Mucosa of stomach (tissue), 1 donor: Measurements from ENCODE around the gene SPNS3.

Experiments
- H3K27me3 ChIP-seq: one replicate; pipeline ENCODE4 v1.7.0; 2013; ENCODE audit warnings: mild to moderate bottlenecking, low read length; ENCODE audit not compliant: control insufficient read depth, insufficient read depth
- H3K36me3 ChIP-seq: one replicate; pipeline ENCODE4 v1.7.0; 2013; ENCODE audit warnings: low read length; ENCODE audit not compliant: control insufficient read depth, insufficient read depth
- H3K4me1 ChIP-seq: one replicate; pipeline ENCODE4 v1.7.0; 2013; ENCODE audit warnings: mild to moderate bottlenecking, low read length; ENCODE audit not compliant: control insufficient read depth, insufficient read depth
- H3K4me3 ChIP-seq: one replicate; pipeline ENCODE4 v1.7.0; 2013; ENCODE audit warnings: low read length
- H3K9ac ChIP-seq: one replicate; pipeline ENCODE4 v1.7.0; 2013; ENCODE audit warnings: mild to moderate bottlenecking, low read length, moderate library complexity
- H3K9me3 ChIP-seq: one replicate; pipeline ENCODE4 v1.7.0; 2013; ENCODE audit warnings: mild to moderate bottlenecking, low read length, moderate library complexity; ENCODE audit not compliant: control insufficient read depth
- donor health status: Pancreatic carcinoma.

The SPNS3 gene, protein sequence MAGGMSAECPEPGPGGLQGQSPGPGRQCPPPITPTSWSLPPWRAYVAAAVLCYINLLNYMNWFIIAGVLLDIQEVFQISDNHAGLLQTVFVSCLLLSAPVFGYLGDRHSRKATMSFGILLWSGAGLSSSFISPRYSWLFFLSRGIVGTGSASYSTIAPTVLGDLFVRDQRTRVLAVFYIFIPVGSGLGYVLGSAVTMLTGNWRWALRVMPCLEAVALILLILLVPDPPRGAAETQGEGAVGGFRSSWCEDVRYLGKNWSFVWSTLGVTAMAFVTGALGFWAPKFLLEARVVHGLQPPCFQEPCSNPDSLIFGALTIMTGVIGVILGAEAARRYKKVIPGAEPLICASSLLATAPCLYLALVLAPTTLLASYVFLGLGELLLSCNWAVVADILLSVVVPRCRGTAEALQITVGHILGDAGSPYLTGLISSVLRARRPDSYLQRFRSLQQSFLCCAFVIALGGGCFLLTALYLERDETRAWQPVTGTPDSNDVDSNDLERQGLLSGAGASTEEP

GRCh38 chr17:4433515-4434031, at the start of gene SPNS3:
Gene SPNS3, plus strand, starts transcription at chr17:4433940. Its CDS starts 28 bp downstream, at chr17:4433968.
- no peaks in the 10 kb centered on the region for H3K4me1 ChIP-seq
- H3K9me3 ChIP-seq, result no peaks in the 10 kb centered on the region
- H3K36me3 ChIP-seq, result no peaks in the 10 kb centered on the region
- H3K27me3 ChIP-seq, result no peaks in the 10 kb centered on the region
- no peak within 1 kb of the TSS for H3K9ac ChIP-seq
- no peak within 1 kb of the TSS for H3K4me3 ChIP-seq

DNA sequence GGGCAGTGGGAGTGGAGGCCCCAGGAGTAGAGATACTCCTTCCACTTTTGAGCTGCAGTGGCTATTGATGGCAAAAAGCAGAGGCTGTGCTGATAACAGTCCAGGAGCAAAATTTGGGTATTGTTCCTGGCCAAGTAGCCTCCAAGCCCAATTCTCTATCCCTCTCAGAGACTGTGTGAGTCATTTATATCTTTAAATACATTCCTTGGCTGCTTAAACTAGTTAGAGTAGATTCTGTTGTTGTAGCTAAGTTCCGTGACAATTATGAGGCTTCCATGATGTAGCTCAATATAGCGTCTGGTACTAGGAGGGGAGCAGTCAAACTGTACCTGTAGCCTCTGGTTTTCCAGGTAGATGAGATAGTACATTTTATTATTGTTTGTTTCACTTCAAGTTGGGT, 47.3 kb upstream of the SPNS3 start:
- Histone ChIP-seq H3K27me3 (no peaks in the 10 kb centered on the region), H3K4me1 (no peaks in the 10 kb centered on the region), H3K36me3 (no peaks in the 10 kb centered on the region), H3K4me3 (no peak overlapping the region), H3K9me3 (no peaks in the 10 kb centered on the region), H3K9ac (no peak overlapping the region)

GRCh38 chr17:4387137-4387536, 46.6 kb upstream of the SPNS3 start:
- Histone ChIP-seq H3K9ac (no peak overlapping the region), H3K4me3 (no peak overlapping the region), H3K27me3 (no peaks in the 10 kb centered on the region), H3K36me3 (no peaks in the 10 kb centered on the region), H3K4me1 (no peaks in the 10 kb centered on the region), H3K9me3 (no peaks in the 10 kb centered on the region)

DNA sequence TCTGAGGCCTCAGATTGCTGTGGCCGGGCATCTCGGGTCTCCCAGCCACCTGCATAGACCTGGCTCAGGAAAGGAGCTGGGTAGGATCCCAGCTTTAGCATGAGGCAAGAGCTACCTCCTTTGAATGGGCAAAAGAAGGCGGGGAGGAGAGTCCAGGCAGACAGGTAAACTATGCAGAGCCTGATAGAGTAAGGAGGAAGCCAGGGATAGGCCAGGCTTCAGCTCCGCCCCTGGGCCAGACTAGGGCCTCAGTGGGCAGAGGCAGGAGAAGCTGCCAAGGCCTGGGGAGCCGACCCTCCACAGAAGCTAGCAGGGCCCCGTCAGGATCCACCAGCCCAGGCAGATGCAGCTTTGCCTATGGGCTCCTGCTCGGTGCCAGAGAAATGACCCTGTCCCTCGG, 44.7 kb upstream of the SPNS3 start:
- no peaks in the 10 kb centered on the region for H3K36me3 ChIP-seq
- H3K27me3 ChIP-seq, result no peaks in the 10 kb centered on the region
- H3K9me3 ChIP-seq, result no peaks in the 10 kb centered on the region
- no peak overlapping the region for H3K9ac ChIP-seq
- H3K4me3 ChIP-seq, result no peak overlapping the region
- H3K4me1 ChIP-seq, result peaks cover 2% of the 10 kb centered on the region

DNA sequence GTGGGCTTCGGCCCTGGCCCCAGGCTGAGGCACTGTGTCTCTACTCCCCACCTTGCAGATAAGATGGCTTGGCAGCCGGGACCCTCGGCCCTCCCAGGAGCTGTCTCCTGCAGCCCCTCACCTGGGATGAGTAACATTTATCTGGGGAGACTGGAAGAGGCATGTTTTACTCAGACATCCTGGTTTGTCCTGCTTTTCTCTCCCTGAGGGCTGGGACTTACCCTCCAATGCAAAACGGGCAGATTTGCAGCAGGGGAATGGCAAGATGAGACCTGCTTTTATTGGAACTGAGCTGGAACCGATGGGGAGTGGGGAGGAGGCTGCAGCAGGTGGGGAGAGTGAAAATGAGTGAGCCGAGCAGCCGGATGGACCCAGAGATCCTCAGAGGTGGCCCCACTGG, 39.9 kb upstream of the SPNS3 start:
- Histone ChIP-seq H3K9ac (no peak overlapping the region), H3K9me3 (no peaks in the 10 kb centered on the region), H3K4me3 (no peak overlapping the region), H3K4me1 (peaks cover 8% of the 10 kb centered on the region), H3K27me3 (no peaks in the 10 kb centered on the region), H3K36me3 (no peaks in the 10 kb centered on the region)

DNA sequence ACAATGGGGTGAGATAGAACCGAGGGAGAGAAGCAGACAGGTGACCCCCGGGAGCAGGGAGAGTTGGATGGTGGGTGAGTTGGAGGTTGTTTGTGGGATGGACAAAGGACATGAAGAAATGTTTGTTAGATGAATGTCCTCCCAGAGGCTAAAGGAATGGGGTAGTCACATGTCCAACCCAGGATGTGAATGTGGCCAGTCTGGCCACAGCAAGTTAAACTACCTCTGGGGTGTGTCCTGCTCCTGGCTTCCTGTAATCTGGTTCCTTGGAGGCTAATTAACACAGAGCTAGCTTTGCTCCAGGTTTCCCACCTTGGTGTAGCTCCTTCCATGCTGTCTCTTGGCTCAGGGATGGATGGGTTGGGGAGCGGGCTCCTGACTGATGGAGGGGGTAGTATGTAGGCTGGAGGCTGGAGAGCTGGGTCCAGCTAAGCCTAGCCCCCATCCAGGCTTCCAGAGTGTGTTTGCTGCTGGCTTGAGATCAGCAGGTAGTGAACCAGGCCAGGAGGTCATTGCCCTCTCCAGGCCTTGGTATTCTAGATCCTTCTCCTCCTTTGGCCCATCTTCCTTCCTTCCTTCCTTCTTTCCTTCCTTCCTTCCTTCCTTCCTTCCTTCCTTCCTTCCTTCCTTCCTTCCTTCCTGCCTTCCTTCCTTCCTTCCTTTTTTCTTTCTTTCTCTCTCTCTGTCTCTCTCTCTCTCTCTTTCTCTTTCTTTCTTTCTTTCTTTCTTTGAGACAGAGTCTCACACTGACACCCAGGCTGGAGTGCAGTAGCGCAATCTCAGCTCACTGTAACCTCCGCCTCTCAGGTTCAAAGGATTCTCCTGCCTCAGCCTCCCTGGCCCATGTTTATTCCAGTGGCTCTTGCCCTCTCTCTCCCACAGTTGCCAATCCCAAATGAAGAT, 39.3 kb upstream of the SPNS3 start:
- no peaks in the 10 kb centered on the region for H3K36me3 ChIP-seq
- peaks cover 8% of the 10 kb centered on the region for H3K4me1 ChIP-seq
- H3K9ac ChIP-seq, result no peak overlapping the region
- no peaks in the 10 kb centered on the region for H3K9me3 ChIP-seq
- no peak overlapping the region for H3K4me3 ChIP-seq
- no peaks in the 10 kb centered on the region for H3K27me3 ChIP-seq

DNA sequence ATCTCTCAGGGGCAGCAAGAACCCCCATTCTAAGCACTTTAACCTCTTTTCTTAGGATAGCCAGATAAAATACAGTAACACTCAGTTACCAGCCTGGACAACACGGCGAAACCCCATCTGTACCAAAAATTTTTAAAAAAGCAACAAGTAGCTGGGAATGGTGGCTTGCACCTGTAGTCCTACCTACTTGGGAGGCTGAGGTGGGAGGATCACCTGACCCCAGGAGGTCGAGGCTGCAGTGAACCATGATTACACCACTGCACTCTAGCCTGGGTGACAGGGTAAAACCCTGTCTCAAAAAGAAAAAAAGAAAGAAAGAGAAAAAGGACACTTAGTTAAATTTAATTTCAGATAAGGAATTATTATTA, 38.6 kb upstream of the SPNS3 start:
- Histone ChIP-seq H3K36me3 (no peaks in the 10 kb centered on the region), H3K4me3 (no peak overlapping the region), H3K9ac (no peak overlapping the region), H3K9me3 (no peaks in the 10 kb centered on the region), H3K27me3 (no peaks in the 10 kb centered on the region), H3K4me1 (peaks cover 8% of the 10 kb centered on the region)

GRCh38 chr17:4397840-4398239, 35.9 kb upstream of the SPNS3 start:
- H3K9ac ChIP-seq, result no peak overlapping the region
- H3K27me3 ChIP-seq, result no peaks in the 10 kb centered on the region
- peaks cover 8% of the 10 kb centered on the region for H3K4me1 ChIP-seq
- H3K36me3 ChIP-seq, result no peaks in the 10 kb centered on the region
- no peaks in the 10 kb centered on the region for H3K9me3 ChIP-seq
- H3K4me3 ChIP-seq, result no peak overlapping the region

DNA sequence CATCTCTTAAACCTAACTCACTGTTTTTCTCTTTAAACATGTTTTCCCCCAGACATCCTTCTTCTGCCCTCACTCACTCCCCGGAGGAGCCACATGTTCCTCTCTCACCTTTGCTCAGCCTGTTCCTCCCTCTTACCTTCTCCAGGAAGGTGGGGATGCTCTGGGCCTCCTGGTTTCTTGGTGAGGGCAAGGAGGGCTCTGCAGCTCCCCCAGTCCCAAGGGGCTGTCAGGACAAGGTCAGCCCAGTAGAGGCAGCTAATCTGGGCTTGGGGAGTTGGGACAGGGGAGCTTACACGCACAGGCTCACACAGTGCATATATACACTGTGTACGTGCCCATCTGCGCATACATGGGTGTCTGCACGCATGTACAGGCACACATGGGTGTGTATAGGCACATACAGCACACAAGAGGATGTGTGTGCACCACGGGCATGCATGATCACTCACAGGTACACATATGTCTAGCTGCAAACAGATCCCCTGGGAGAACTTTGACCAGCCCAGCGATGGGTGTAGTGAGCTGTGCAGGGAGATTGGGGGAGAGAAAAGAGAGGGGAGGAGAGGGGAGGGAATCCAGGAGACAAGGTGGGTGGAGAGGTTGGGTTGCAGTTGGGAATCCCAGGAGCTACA, 28.6 kb upstream of the SPNS3 start:
- no peaks in the 10 kb centered on the region for H3K36me3 ChIP-seq
- H3K27me3 ChIP-seq, result no peaks in the 10 kb centered on the region

GRCh38 chr17:4405699-4406098, 28.0 kb upstream of the SPNS3 start:
- Histone ChIP-seq H3K4me1 (no peaks in the 10 kb centered on the region), H3K36me3 (no peaks in the 10 kb centered on the region), H3K27me3 (no peaks in the 10 kb centered on the region), H3K9ac (no peak overlapping the region), H3K9me3 (no peaks in the 10 kb centered on the region), H3K4me3 (no peak overlapping the region)

More for the DNA sequence above, 28.6 kb upstream of the SPNS3 start:
- Histone ChIP-seq H3K9ac (no peak overlapping the region), H3K4me3 (no peak overlapping the region), H3K9me3 (no peaks in the 10 kb centered on the region), H3K4me1 (no peaks in the 10 kb centered on the region)

DNA sequence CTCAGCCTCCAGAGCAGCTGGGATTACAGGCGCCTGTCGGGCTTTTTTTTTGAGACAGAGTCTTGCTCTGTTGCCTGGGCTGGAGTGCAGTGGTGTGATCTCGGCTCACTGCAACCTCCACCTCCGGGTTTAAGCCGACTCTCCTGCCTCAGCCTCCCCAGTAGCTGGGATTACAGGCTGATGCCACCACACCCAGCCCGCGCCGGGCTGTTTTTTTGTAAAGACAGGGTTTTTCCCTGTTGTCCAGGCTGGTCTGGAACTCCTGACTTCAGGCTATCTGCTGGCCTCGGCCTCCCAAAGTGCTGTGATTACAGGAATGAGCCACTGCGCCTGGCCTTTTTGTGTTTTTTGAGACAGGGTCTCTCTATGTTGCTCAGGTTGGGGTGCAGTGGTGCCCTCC, 27.4 kb upstream of the SPNS3 start:
- Histone ChIP-seq H3K4me3 (no peak overlapping the region), H3K9me3 (no peaks in the 10 kb centered on the region), H3K36me3 (no peaks in the 10 kb centered on the region), H3K4me1 (no peaks in the 10 kb centered on the region), H3K9ac (no peak overlapping the region), H3K27me3 (no peaks in the 10 kb centered on the region)
